GM18502 (cell line): ENCODE data around the gene CHODL.

Experiments used
- ATAC-seq: cut with Tn5 transposase; IDR thresholded peaks from one replicate; pipeline ENCODE4 v1.9.1; 2021; ENCODE audit warnings: mild to moderate bottlenecking; ENCODE audit not compliant: unreplicated experiment, poor library complexity

The CHODL gene

DNA sequence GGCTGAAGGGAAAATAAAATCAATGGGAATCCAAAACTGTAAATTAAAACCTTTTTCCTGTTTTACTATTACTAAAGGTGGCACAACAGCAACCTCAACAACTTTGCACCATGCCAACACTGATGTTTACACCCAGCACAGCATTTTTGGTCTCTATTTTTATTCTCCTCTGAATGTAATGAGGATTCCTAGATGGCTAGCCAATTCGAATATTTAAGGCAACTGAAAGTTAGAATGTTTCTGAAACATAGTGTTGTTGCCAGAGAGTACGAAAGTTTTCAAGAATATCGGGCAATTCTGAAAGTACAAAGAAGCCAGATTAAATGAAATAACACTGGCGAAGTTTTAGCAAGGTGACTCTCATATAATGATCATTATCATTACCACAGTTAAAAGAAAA, 40.7 kb downstream of the CHODL start:
- ATAC-seq, result no peak

DNA sequence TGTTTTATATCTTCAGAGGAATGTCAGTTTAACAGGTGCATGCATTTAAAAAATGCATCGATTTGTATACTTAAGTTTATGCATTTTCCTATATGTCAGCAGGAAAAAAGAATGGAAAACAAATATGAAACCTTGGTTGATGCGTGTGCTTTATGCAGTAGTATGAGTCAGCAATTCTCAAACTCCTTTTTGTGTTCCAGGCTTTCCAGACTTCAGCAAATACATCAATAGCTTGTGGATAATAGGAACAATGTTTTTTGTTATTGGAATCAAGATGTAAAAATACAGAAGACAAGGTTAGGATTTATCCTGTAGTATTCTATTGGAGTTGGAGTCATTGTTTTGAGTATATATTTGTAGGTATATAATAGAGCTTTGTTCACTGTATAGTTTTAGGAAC, 45.2 kb downstream of the CHODL start:
- ATAC-seq, result no peak

DNA sequence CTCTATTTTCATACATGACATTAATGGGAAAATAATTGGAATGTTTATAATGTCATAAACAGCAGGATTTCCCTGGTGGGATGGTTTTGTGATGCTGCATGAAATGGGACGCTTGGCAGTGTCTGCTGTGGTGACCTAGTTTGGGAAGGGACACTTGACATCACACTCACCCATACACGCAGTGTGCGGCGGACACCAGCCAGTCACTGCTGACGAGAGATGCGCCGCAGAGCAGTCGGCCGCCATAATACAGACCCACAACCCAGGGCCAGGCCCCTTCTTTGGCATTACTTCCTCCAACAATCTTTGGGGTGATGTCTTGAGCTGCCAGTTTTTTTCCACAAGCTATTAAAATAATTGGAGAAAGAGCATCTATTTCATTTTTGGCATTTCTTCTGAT, 49.5 kb downstream of the CHODL start:
- ATAC-seq, result no peak

DNA sequence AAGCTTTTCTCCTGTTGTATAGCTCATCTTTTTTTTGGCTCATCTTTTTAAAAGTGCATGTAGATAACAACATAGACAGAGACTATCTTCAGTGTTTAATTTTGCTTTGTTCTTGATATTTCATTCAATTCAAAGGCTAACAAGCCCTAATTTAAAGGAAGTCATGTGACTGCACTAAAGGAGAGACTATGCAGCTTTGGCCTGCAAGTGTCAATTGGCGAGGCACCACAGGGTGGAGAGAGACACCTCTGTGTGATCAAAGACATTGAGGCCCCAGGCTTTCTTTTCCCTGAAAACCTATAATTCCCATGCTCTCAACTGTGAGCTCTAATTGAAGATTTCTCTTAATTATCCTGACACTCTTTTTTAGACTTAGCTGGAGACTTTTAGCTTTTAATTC, 53.6 kb downstream of the CHODL start:
- ATAC-seq, result no peak
